Heart left ventricle (tissue), 16 donors: Measurements from ENCODE around the gene KCNMA1. TPM values are rescaled to one million over a fixed set of nuclear protein-coding genes. Genes with fewer than 3 reads are reported as not detected.

Experiments used
- ATAC-seq, 4 donors: fragments of 200-7000 bp; cut with Tn5 transposase; one replicate each; pipeline ENCODE4 v1.9.1; 2020 to 2022; ENCODE audit warnings: moderate library complexity in 4 of 4, mild to moderate bottlenecking in 3 of 4, moderate number of reproducible peaks in 1 of 4
- DNase-seq, 5 donors: peaks; one replicate each; pipeline ENCODE4 v3.0.0-alpha.2; 2020
- H3K27ac ChIP-seq, 12 donors: fragments of 200-600 bp; sonication (generic) in 4 of 12; one replicate each; pipeline versions ENCODE4 v1.5.0 to v1.8.0; 2016 to 2022; ENCODE audit warnings: mild to moderate bottlenecking in 2 of 12
- H3K27me3 ChIP-seq, 9 donors: fragments of 200-600 bp; sonication (generic) in 2 of 9; one replicate each; pipeline versions ENCODE4 v1.5.1 to v1.8.0; 2016 to 2022; ENCODE audit warnings: mild to moderate bottlenecking in 3 of 9
- H3K36me3 ChIP-seq, 9 donors: fragments of 200-600 bp; sonication (generic) in 2 of 9; one replicate each; pipeline versions ENCODE4 v1.5.0 to v1.8.0; 2018 to 2022; ENCODE audit warnings: mild to moderate bottlenecking in 2 of 9
- H3K4me1 ChIP-seq, 12 donors: fragments of 200-600 bp; sonication (generic) in 4 of 12; one replicate each; pipeline versions ENCODE4 v1.5.0 to v1.8.0; 2016 to 2022; ENCODE audit warnings: mild to moderate bottlenecking in 3 of 12
- H3K4me3 ChIP-seq, 12 donors: fragments of 200-600 bp; sonication (generic) in 4 of 12; one replicate each; pipeline versions ENCODE4 v1.5.0 to v1.8.0; 2017 to 2022; ENCODE audit warnings: mild to moderate bottlenecking in 9 of 12, moderate library complexity in 4 of 12
- H3K9me3 ChIP-seq, 12 donors: fragments of 200-600 bp; sonication (generic) in 4 of 12; one replicate each; pipeline versions ENCODE4 v1.5.0 to v1.8.0; 2016 to 2022; ENCODE audit warnings: mild to moderate bottlenecking in 1 of 12
- POLR2A ChIP-seq, 2 donors: fragments of 450-650 bp; IDR thresholded peaks; one replicate each; pipeline ENCODE4 v1.6.1; 2017; ENCODE audit warnings: antibody characterized with exemption in 2 of 2, mild to moderate bottlenecking in 2 of 2, moderate library complexity in 2 of 2
- WGBS, 4 donors: extraction: QIAGEN DNeasy Blood & Tissue Kit in 2 of 4; methylation state at CpG; one replicate each; pipeline versions ENCODE4 v1.1.5 to v1.1.7; 2013 to 2018; 5-methylcytosine and 5-hydroxymethylcytosine counted together
- intact Hi-C, 10 donors: fragments of 100-400 bp; cut with DNase I; formaldehyde crosslinking; loops; one replicate each; pipeline versions ENCODE4 v1.11.1 to v1.14.2; 2022
- polyA plus RNA-seq, 2 donors: library from polyadenylated mRNA; stranded (reverse); fragments of 200-250 nt; gene quantifications; one replicate each; pipeline ENCODE4 v1.2.3, GENCODE V29; 2013
- total RNA-seq, 9 donors: library from RNA; depleted of rRNA in 2 of 9; stranded (reverse); fragments of >200 nt in 2 of 9; fragmentation: NEBNext Ultra II Directional in 3 of 9; extraction: Animal tissue kit (Norgen Biotek cat#: 25700) in 3 of 9; gene quantifications; one replicate each; pipeline versions ENCODE4 v1.1.0 to v1.2.4, GENCODE V29; 2016 to 2023
- TF ChIP-seq, protein P1 (sequence below), 12 donors: fragments of 200-600 bp; sonication (generic) in 4 of 12; IDR thresholded peaks; one replicate each; pipeline versions ENCODE4 v1.5.0 to v1.8.0; 2018 to 2022; ENCODE audit warnings: antibody characterized with exemption in 12 of 12, mild to moderate bottlenecking in 5 of 12
- donor health status: ischemic (EF 13 %, LVEDD 7.1; RV severe dilation, severe dysfunction).
- donor health status: healthy with polysubstance abuse.
- donor health status: DM: no; HTN: yes; CAD: no.
- donor health status: DM: no; HTN: no; CAD: no.
- donor health status: ischemic (EF 25% LVEDD 6.9; RV normal size, moderate dysfunction).
- donor health status: ischemic (EF 25% LVEDD 5.7; RV mildly dilated, moderate dysfunction).
- donor health status: healthy.
- donor health status: DM: yes; HTN: yes; CAD: no.
- donor health status: ischemic (EF 35%, LVEDD 5.7; RV mildly dilated, moderate dysfunction).
- donor health status: nonischemic (EF 11% LVEDD 7.7; RV severe dilation, severe dysfunction).
- donor health status: DM: yes; HTN: yes; CAD: no.
- donor health status: PGD.
- donor health status: ischemic (EF 29% LVEDD 5.4; RV normal size, mild dysfunction).
- donor health status: nonischemic (EF 23%, LVEDD 6.1; RV moderate dilation, normal function).

Gene KCNMA1
- total and polyA plus RNA-seq, 11 donors = 0.39 to 8.7 (median 1.7) TPM

DNA sequence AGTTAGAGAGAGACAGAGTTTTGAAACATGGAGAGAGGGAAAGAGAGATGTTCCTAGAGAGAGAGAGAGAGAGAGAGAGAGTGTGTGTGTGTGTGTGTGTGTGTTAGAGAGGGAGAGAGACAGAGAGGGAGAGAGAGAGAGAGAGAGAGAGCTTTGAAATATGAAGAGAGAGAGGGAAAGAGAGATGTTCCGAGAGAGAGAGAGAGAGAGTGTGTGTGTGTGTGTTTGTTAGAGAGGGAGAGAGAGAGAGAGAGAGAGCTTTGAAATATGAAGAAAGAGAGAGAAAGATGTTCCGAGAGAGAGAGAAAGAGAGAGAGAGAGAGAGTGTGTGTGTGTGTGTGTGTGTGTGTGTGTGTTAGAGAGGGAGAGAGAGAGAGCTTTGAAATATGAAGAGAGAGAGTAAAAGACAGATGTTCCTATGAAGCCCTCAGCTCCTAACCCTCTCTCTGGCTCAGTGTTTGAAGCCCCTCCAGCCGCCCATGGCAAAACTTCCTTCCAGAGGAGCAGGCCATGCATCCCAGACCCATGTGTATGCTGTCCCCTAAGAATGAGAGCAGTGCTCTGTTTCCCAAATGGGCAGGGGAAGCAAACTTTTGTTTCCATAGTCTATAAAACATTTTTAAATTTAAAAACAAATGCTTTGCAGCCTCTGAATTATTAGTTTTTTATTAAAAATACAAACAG is 130.9 kb downstream of the KCNMA1 start:
- WGBS, 4 donors = 66 to 86% (median 73%) methylated on average over 3 of the region's 3 CpGs
- DNase-seq (no peak), ATAC-seq (no peak)
- H3K4me1 ChIP-seq = peaks cover 0 to 18% (median 0%) of the 10 kb centered on the region in 12 donors
- peaks cover 0 to 25% (median 0%) of the 10 kb centered on the region in 9 donors for H3K27me3 ChIP-seq
- no peaks in the 10 kb centered on the region for H3K36me3 ChIP-seq
- no peak overlapping the region for H3K4me3 ChIP-seq
- no peaks in the 10 kb centered on the region for H3K9me3 ChIP-seq
- TF ChIP-seq, protein P1, sequence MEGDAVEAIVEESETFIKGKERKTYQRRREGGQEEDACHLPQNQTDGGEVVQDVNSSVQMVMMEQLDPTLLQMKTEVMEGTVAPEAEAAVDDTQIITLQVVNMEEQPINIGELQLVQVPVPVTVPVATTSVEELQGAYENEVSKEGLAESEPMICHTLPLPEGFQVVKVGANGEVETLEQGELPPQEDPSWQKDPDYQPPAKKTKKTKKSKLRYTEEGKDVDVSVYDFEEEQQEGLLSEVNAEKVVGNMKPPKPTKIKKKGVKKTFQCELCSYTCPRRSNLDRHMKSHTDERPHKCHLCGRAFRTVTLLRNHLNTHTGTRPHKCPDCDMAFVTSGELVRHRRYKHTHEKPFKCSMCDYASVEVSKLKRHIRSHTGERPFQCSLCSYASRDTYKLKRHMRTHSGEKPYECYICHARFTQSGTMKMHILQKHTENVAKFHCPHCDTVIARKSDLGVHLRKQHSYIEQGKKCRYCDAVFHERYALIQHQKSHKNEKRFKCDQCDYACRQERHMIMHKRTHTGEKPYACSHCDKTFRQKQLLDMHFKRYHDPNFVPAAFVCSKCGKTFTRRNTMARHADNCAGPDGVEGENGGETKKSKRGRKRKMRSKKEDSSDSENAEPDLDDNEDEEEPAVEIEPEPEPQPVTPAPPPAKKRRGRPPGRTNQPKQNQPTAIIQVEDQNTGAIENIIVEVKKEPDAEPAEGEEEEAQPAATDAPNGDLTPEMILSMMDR (IDR thresholded peaks at IDR 0.05) = no peak
- TF ChIP-seq POLR2A (IDR thresholded peaks at IDR 0.05) = no peak
- H3K27ac ChIP-seq = peak overlapping the region in 2 of 12 donors; percentile 20 to 44
- intact Hi-C loops = no loop called here

DNA sequence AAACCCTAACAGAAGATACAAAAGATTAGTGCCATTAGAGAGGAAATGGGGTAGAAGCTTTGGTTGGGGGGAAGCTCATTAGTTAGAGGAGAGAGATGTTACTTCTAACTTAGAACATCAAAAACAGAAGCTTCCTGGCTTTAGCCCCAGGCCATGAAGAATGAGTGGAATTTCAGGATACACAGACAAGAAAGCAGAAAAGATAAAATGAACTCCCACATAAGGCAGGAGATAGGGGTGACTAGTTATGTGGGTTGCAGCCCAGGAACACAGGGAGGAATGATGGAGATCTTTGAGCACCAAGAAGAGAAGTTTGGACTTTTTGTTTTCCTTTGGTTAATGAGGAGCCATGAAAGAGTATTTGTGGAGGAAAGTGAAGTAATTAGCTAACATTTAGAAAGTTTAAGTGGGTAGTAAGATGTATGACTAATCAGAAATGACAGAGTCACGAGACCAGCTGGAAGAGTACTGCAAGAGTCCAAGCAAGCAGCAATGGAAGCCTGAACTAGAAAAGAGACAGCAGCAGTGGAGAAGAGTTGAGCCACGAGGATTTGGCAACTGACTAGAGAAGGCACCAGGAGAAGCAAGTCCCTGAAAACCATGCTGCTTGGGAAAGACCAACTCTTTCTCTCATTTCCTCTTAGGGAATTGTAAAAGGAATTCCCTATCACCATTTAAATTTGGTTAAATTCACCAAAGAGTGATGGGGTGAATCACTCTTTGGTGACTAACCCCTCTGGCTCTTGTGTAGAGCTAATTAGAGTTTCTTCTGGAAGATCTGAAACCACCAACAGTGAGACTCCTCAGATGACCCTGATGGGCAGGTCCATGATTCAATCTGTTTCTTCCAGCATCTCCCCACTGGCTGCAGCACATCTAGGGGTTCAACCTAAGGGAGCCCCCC is 131.9 kb downstream of the KCNMA1 start:
- peaks cover 0 to 21% (median 0%) of the 10 kb centered on the region in 9 donors for H3K27me3 ChIP-seq
- 67 to 73% (median 70%) methylated on average over 2 of the region's 2 CpGs for WGBS, 4 donors
- ATAC-seq (no peak), DNase-seq (no peak)
- intact Hi-C loops = no loop called here
- no peaks in the 10 kb centered on the region for H3K9me3 ChIP-seq
- peaks cover 0 to 18% (median 0%) of the 10 kb centered on the region in 12 donors for H3K4me1 ChIP-seq
- TF ChIP-seq POLR2A (IDR thresholded peaks at IDR 0.05) = no peak
- TF ChIP-seq, protein P1 (IDR thresholded peaks at IDR 0.05) = no peak
- H3K4me3 ChIP-seq = no peak overlapping the region
- H3K36me3 ChIP-seq = no peaks in the 10 kb centered on the region
- H3K27ac ChIP-seq = no peak overlapping the region

DNA sequence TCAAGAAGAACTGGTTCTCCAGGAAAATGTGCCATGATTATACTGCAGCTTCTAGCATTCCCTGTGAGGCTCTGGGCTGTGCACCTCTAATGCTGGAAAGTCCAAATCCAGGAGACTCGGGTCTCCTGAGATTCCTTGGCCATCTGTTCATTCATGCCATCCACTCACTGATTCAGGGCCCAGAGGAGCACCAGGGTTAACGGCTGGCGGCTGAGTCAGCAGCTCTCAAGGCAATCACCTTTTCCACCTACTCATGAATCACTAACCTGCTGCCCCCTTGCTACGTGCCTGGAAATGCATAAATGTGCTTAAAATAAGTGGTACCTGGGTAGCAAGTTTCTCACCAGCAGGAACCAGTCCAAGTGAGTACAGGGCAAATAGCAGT is 132.7 kb downstream of the KCNMA1 start:
- no peak for TF ChIP-seq POLR2A (IDR thresholded peaks at IDR 0.05)

DNA sequence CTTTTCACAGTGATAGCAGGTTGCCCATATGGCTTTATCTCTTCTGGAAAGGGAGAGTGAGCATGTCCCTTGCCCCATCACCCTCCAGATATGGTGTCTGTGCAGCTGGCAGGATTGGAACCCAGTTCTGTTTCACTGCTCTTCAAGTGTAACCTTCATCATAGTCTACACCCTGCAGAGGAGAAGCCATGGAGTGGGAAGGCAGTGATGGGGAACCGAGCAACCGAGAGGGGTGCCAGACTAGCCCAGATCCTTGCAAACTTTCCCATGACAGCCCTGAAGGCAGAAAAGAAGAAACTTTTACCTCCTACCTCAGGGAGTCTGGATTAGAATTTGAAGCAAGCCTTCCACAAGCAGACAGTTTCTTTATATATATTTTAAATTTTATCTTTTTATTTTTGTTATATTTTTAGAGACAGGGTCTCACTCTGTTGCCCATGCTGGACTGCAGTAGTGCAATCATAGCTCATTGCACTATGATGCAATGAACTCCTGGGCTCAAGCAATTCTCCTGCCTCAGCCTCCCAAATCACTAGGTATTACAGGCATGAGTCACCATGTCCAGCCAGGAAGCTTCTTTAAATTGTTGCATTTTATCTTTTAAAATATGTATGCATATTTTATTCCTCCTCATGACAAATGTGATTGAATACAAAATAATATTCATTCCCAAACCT is 133.3 kb downstream of the KCNMA1 start:
- intact Hi-C loops = no loop called here
- no peaks in the 10 kb centered on the region for H3K36me3 ChIP-seq
- no peak overlapping the region for H3K27ac ChIP-seq
- no peak overlapping the region for H3K4me3 ChIP-seq
- H3K4me1 ChIP-seq = peaks cover 0 to 18% (median 0%) of the 10 kb centered on the region in 12 donors
- no peak for DNase-seq
- 75 to 100% (median 79%) methylated on average over 2 of the region's 2 CpGs for WGBS, 4 donors
- no peaks in the 10 kb centered on the region for H3K9me3 ChIP-seq
- no peak for TF ChIP-seq POLR2A (IDR thresholded peaks at IDR 0.05)
- TF ChIP-seq, protein P1 (IDR thresholded peaks at IDR 0.05) = no peak
- H3K27me3 ChIP-seq = peaks cover 0 to 11% (median 0%) of the 10 kb centered on the region in 9 donors
- no peak for ATAC-seq

More for the DNA sequence above, 132.7 kb downstream of the KCNMA1 start:
- Histone ChIP-seq H3K4me3 (no peak overlapping the region), H3K4me1 (peaks cover 0 to 18% (median 0%) of the 10 kb centered on the region in 12 donors), H3K9me3 (no peaks in the 10 kb centered on the region), H3K27me3 (peaks cover 0 to 13% (median 0%) of the 10 kb centered on the region in 9 donors), H3K27ac (no peak overlapping the region), H3K36me3 (no peaks in the 10 kb centered on the region)
- ATAC-seq (no peak), DNase-seq (no peak)
- intact Hi-C loops = no loop called here
- 59 to 65% (median 63%) methylated on average over 4 of the region's 4 CpGs for WGBS, 4 donors
